OCI-LY7 (cell line): ENCODE measurements around the gene RBFOX1. TPM values are rescaled to one million over a fixed set of nuclear protein-coding genes. Genes with fewer than 3 reads are reported as not detected.

Source experiments
- BruUV-seq: library from RNA; stranded (reverse); fragments of 400-500 nt; replicated peaks from 2 replicates; lab custom pipeline; 2021; lab: Mats Ljungman, UMichigan
- CTCF ChIA-PET: fragments of 300-600 bp; sonication (Branson Sonifier 250); formaldehyde crosslinking; loops from one replicate; lab custom pipeline; 2022; ENCODE audit warnings: antibody characterized with exemption; ENCODE audit not compliant: unreplicated experiment; lab: Charles Lee
- POLR2A ChIA-PET: fragments of 300-600 bp; sonication (Branson Sonifier 250); formaldehyde crosslinking; loops from one replicate; lab custom pipeline; 2022; ENCODE audit warnings: antibody characterized with exemption; lab: Charles Lee
- DNase-seq: peaks from one replicate; pipeline ENCODE4 v3.0.0-alpha.2; 2015; ENCODE audit warnings: low spot score
- H2AFZ ChIP-seq: fragments of 200-600 bp; sonication (generic), shearing (Covaris generic); 2 replicates; pipeline ENCODE4 v1.6.1; 2014; ENCODE audit warnings: mild to moderate bottlenecking, antibody characterized with exemption, low read length, moderate library complexity
- H3K27ac ChIP-seq: fragments of 200-600 bp; sonication (generic); 2 replicates; pipeline ENCODE4 v1.5.1; 2014; ENCODE audit warnings: mixed run types, low read depth, mild to moderate bottlenecking, moderate library complexity, low read length, inconsistent platforms; ENCODE audit not compliant: poor library complexity, severe bottlenecking
- H3K36me3 ChIP-seq: fragments of 200-600 bp; sonication (generic); 2 replicates; pipeline ENCODE4 v1.6.1; 2014; ENCODE audit warnings: mild to moderate bottlenecking, antibody characterized with exemption, low read length, moderate library complexity, mixed read lengths; ENCODE audit not compliant: insufficient read depth
- H3K4me1 ChIP-seq: fragments of 200-600 bp; sonication (generic); 2 replicates; pipeline ENCODE4 v1.5.1; 2014; ENCODE audit warnings: mild to moderate bottlenecking, low read length; ENCODE audit not compliant: insufficient read depth, poor library complexity, severe bottlenecking
- H3K4me2 ChIP-seq: fragments of 200-600 bp; sonication (generic); 2 replicates; pipeline ENCODE4 v1.6.1; 2014; ENCODE audit warnings: mild to moderate bottlenecking, low read length
- H3K4me3 ChIP-seq: fragments of 200-600 bp; sonication (generic); 2 replicates; pipeline ENCODE4 v1.5.1; 2014; ENCODE audit warnings: mild to moderate bottlenecking, low read depth, low read length; ENCODE audit not compliant: poor library complexity, severe bottlenecking
- H3K79me2 ChIP-seq: fragments of 200-600 bp; sonication (generic); 2 replicates; pipeline ENCODE4 v1.6.1; 2016; ENCODE audit warnings: low read depth, mild to moderate bottlenecking, low read length, moderate library complexity, mixed read lengths; ENCODE audit not compliant: insufficient read depth
- H3K9me2 ChIP-seq: fragments of 200-600 bp; sonication (generic); 2 replicates; pipeline ENCODE4 v1.6.1; 2016; ENCODE audit warnings: mild to moderate bottlenecking, low read length, mixed read lengths; ENCODE audit not compliant: insufficient read depth
- H3K9me3 ChIP-seq: fragments of 200-600 bp; sonication (generic); 2 replicates; pipeline ENCODE4 v1.6.1; 2014; ENCODE audit warnings: mild to moderate bottlenecking, mixed run types, low read length, mixed read lengths
- H4K20me1 ChIP-seq: fragments of 200-600 bp; sonication (generic); 2 replicates; pipeline ENCODE4 v1.6.1; 2014; ENCODE audit warnings: mild to moderate bottlenecking, antibody characterized with exemption, low read length, moderate library complexity, mixed read lengths; ENCODE audit not compliant: insufficient read depth
- EZH2phosphoT487 ChIP-seq: fragments of 200-600 bp; sonication (generic); IDR thresholded peaks from 2 replicates; pipeline ENCODE4 v1.6.1; 2018; ENCODE audit warnings: low read depth, borderline replicate concordance, mild to moderate bottlenecking, mixed run types, antibody characterized with exemption, low read length, moderate library complexity, mixed read lengths
- intact Hi-C: fragments of 100-400 bp; cut with micrococcal nuclease; formaldehyde crosslinking; loops from one replicate; pipeline ENCODE4 v1.10.0; 2022; ENCODE audit not compliant: unreplicated experiment
- total RNA-seq, 2 experiments: library from RNA; depleted of rRNA in 1 of 2; stranded (reverse); fragments of >200 nt in 1 of 2; shearing (Covaris generic) in 1 of 2; gene quantifications; 2 replicates each; pipeline ENCODE4 v1.2.3, GENCODE V29; 2014 to 2022
- TF ChIP-seq, protein P1 (sequence below): fragments of 200-600 bp; sonication (generic); conservative IDR thresholded peaks from 2 replicates; pipeline ENCODE4 v1.5.1; 2014; ENCODE audit warnings: mild to moderate bottlenecking, antibody characterized with exemption, low read length, moderate library complexity, mixed read lengths

Gene RBFOX1
- total RNA-seq, 2 experiments from 2014 or later, result not detected

DNA sequence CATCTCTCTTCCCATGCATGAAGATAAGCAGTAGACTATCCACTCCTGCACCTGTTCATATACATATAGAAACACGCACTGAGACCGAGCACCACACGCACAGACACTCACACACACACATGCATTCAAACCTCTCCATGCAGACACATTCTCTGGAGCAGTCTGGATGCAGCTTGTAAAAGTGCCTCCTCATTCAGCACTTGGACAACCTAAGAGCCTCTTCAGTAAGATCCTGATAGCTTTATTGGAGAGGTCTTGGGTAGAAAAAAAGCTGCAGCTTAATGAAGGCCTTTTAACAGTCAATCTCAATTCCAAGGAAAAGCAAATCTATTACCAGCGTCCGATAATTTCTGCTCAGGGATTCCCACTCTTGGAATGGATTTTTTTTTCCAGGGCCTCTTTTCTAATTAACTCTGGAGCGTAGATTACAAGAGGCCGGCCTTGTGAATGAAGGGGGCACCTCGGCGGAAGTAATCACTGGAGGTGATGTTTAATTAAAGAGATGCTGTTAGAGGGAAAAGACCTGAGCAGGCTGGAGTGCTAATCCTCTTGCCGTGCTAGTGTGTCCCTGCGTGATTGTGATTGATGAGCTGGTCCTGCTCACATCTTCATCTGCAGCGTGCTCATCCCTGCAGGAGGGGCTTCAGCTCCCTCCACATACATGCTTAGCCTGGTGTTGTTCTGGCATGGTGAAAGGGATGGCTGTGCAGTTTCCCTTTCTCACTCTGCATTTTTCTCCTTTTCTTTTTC, 155.1 kb downstream of the RBFOX1 start:
- Histone ChIP-seq H2AFZ (no peak overlapping the region), H3K4me2 (no peak overlapping the region), H4K20me1 (no peaks in the 10 kb centered on the region), H3K27ac (no peak overlapping the region), H3K79me2 (no peaks in the 10 kb centered on the region), H3K9me2 (no peaks in the 10 kb centered on the region), H3K9me3 (no peaks in the 10 kb centered on the region), H3K4me1 (no peaks in the 10 kb centered on the region), H3K4me3 (no peak overlapping the region), H3K36me3 (no peaks in the 10 kb centered on the region)
- POLR2A ChIA-PET, result no interaction called here
- BruUV-seq, result no TSS peak
- TF ChIP-seq, protein P1, sequence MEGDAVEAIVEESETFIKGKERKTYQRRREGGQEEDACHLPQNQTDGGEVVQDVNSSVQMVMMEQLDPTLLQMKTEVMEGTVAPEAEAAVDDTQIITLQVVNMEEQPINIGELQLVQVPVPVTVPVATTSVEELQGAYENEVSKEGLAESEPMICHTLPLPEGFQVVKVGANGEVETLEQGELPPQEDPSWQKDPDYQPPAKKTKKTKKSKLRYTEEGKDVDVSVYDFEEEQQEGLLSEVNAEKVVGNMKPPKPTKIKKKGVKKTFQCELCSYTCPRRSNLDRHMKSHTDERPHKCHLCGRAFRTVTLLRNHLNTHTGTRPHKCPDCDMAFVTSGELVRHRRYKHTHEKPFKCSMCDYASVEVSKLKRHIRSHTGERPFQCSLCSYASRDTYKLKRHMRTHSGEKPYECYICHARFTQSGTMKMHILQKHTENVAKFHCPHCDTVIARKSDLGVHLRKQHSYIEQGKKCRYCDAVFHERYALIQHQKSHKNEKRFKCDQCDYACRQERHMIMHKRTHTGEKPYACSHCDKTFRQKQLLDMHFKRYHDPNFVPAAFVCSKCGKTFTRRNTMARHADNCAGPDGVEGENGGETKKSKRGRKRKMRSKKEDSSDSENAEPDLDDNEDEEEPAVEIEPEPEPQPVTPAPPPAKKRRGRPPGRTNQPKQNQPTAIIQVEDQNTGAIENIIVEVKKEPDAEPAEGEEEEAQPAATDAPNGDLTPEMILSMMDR, result no peak
- no peak for TF ChIP-seq EZH2phosphoT487
- CTCF ChIA-PET, result no interaction called here
- intact Hi-C loops, result no loop called here
- no peak for DNase-seq

DNA sequence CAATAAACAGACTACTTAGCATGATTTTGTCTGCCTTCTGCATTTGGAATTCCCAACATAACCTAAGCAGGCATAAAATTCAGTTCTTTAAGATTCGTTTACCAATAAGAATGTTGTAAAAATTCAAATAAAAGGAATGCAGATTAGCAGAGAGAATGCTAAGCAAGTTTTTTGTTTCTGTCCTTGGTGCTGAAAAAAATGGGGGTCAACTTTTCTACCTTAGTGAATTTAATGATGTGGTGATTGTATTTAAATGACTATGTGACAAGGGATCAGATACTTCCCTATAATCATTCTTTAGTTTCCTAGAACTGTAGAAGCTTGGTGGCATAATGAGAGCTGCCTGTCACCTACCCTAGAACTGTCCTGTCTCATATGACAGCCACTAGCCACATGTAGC, 159.5 kb downstream of the RBFOX1 start:
- no peak for DNase-seq
- H3K4me3 ChIP-seq, result no peak overlapping the region
- ChIA-PET CTCF (no interaction called here), POLR2A (no interaction called here)
- no TSS peak for BruUV-seq
- no peaks in the 10 kb centered on the region for H3K36me3 ChIP-seq
- no peaks in the 10 kb centered on the region for H4K20me1 ChIP-seq
- TF ChIP-seq, protein P1, result no peak
- TF ChIP-seq EZH2phosphoT487, result no peak
- intact Hi-C loops, result no loop called here
- H3K27ac ChIP-seq, result no peak overlapping the region
- no peaks in the 10 kb centered on the region for H3K9me2 ChIP-seq
- H3K79me2 ChIP-seq, result no peaks in the 10 kb centered on the region
- H3K4me1 ChIP-seq, result no peaks in the 10 kb centered on the region
- no peak overlapping the region for H2AFZ ChIP-seq
- H3K4me2 ChIP-seq, result no peak overlapping the region
- no peaks in the 10 kb centered on the region for H3K9me3 ChIP-seq

DNA sequence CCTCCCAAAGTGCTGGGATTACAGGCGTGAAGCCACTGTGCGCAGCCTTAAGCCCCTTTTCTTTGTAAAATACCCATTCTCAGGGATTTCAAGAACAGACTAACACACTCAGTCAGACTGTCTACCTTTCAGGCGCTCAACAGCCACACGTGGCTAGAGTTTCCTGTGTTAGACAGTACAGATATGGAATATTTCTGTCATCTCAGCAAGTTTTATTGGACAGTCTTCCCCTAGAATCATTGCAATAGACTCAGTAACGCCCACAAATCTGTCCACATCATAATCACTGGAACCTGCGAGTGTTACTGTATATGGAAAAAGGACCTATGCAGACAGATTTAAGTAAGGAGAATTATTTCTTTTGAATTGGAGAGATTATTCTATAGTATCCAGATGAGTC, 160.5 kb downstream of the RBFOX1 start:
- H3K4me3 ChIP-seq, result no peak overlapping the region
- no peaks in the 10 kb centered on the region for H3K9me3 ChIP-seq
- TF ChIP-seq, protein P1, result no peak
- no peak for TF ChIP-seq EZH2phosphoT487
- ChIA-PET CTCF (no interaction called here), POLR2A (no interaction called here)
- no peak overlapping the region for H3K27ac ChIP-seq
- intact Hi-C loops, result no loop called here
- H2AFZ ChIP-seq, result no peak overlapping the region
- no peaks in the 10 kb centered on the region for H3K36me3 ChIP-seq
- H3K4me1 ChIP-seq, result no peaks in the 10 kb centered on the region
- no peaks in the 10 kb centered on the region for H4K20me1 ChIP-seq
- H3K4me2 ChIP-seq, result no peak overlapping the region
- H3K9me2 ChIP-seq, result no peaks in the 10 kb centered on the region
- BruUV-seq, result no TSS peak
- H3K79me2 ChIP-seq, result no peaks in the 10 kb centered on the region
- DNase-seq, result no peak
